Spleen (tissue), 7 donors: ENCODE measurements around the gene ADGRD1.

ENCODE experiments used
- POLR2AphosphoS5 ChIP-seq, 3 donors: sonication (generic); formaldehyde crosslinking; IDR thresholded peaks; one replicate each; pipeline ENCODE4 v1.5.1; 2017; ENCODE audit warnings: antibody characterized with exemption in 3 of 3
- TF ChIP-seq, protein P1 (sequence below), 11 experiments: fragments of 200-600 bp in 7 of 11; fragments of 450-650 bp in 4 of 11; sonication (generic) in 4 of 11; IDR thresholded peaks in 8 of 11; conservative IDR thresholded peaks in 3 of 11; 1 replicate in 7 of 11; 2 replicates in 4 of 11; pipeline versions ENCODE4 v1.4.0 to v1.8.0; 2016 to 2021; ENCODE audit warnings: antibody characterized with exemption in 11 of 11, inconsistent platforms in 4 of 11, mild to moderate bottlenecking in 1 of 11
- donor health status: DM: no; HTN: no; CAD: no; lungs with moderate emphysema.
- donor health status: DM: no; HTN: no; CAD: no.
- donor health status: DM: no; HTN: no; CAD: no.

DNA sequence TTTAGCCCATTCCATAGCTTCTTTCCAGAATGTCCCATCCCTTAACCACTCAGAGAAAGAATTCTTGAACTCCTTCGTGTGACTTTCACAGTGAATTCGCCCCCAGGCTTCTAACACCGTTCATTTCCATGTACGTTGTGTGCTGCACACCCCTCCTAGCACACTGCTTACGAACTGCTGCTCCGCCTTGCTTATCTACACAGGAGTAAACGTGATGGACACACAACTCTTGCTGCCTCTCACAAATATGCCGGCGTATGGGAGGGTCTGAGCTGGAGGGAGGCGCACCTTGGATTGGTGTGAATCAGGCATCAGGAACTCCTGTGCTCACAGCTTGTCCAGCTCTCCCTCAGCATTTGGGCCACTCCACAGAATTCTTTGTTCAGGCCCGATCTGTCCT is 3.9 kb upstream of the ADGRD1 start:
- TF ChIP-seq, protein P1, sequence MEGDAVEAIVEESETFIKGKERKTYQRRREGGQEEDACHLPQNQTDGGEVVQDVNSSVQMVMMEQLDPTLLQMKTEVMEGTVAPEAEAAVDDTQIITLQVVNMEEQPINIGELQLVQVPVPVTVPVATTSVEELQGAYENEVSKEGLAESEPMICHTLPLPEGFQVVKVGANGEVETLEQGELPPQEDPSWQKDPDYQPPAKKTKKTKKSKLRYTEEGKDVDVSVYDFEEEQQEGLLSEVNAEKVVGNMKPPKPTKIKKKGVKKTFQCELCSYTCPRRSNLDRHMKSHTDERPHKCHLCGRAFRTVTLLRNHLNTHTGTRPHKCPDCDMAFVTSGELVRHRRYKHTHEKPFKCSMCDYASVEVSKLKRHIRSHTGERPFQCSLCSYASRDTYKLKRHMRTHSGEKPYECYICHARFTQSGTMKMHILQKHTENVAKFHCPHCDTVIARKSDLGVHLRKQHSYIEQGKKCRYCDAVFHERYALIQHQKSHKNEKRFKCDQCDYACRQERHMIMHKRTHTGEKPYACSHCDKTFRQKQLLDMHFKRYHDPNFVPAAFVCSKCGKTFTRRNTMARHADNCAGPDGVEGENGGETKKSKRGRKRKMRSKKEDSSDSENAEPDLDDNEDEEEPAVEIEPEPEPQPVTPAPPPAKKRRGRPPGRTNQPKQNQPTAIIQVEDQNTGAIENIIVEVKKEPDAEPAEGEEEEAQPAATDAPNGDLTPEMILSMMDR (IDR thresholded peaks at IDR 0.05 in 8 of 11, conservative IDR thresholded peaks at IDR 0.05 in 3 of 11), result no peak
- TF ChIP-seq POLR2AphosphoS5 (IDR thresholded peaks at IDR 0.05), result no peak
